Endothelial cell (in vitro differentiated cells): Measurements from ENCODE around the gene MRPL37. TPM values are rescaled to one million over a fixed set of nuclear protein-coding genes. Genes with fewer than 3 reads are reported as not detected.
A peak's percentile ranks its signal among the peaks of the same experiment; 100 is the strongest.
"Not testable (repeated sequence)": the region's sequence is repeated elsewhere in the genome, so short reads cannot be mapped to it uniquely, and the experiment has no call there.

Experiments
- DNase-seq: peaks from one replicate; pipeline ENCODE4 v3.0.0; 2021; ENCODE audit warnings: low spot score
- H3K27ac Mint-ChIP-seq: one replicate; pipeline ENCODE4 v1.8.0; 2021; ENCODE audit warnings: mixed read lengths, inconsistent platforms; ENCODE audit not compliant: unreplicated experiment
- H3K27me3 Mint-ChIP-seq: one replicate; pipeline ENCODE4 v1.8.0; 2021; ENCODE audit warnings: mild to moderate bottlenecking, moderate library complexity, mixed read lengths, inconsistent platforms; ENCODE audit not compliant: unreplicated experiment
- H3K36me3 Mint-ChIP-seq: one replicate; pipeline ENCODE4 v1.8.0; 2021; ENCODE audit warnings: mild to moderate bottlenecking, low read depth, mixed read lengths, inconsistent platforms; ENCODE audit not compliant: unreplicated experiment
- H3K4me1 Mint-ChIP-seq: one replicate; pipeline ENCODE4 v1.8.0; 2021; ENCODE audit warnings: mild to moderate bottlenecking, mixed read lengths, inconsistent platforms; ENCODE audit not compliant: unreplicated experiment
- H3K4me3 Mint-ChIP-seq: one replicate; pipeline ENCODE4 v1.8.0; 2021; ENCODE audit warnings: mild to moderate bottlenecking, mixed read lengths, inconsistent platforms; ENCODE audit not compliant: unreplicated experiment
- H3K9me3 Mint-ChIP-seq: one replicate; pipeline ENCODE4 v1.8.0; 2021; ENCODE audit warnings: mixed read lengths, inconsistent platforms; ENCODE audit not compliant: unreplicated experiment
- total RNA-seq: library from RNA; stranded (reverse); fragmentation: NEBNext Ultra II Directional; extraction: Animal tissue kit (Norgen Biotek cat#: 25700); gene quantifications from one replicate; pipeline ENCODE4 v1.2.1, GENCODE V29; 2021; ENCODE audit not compliant: unreplicated experiment
- TF ChIP-seq, protein P1 (sequence below): fragments of 200-600 bp; sonication (generic); IDR thresholded peaks from one replicate; pipeline ENCODE4 v1.5.0; 2021; ENCODE audit warnings: antibody characterized with exemption; ENCODE audit not compliant: unreplicated experiment

MRPL37 gene
- total RNA-seq, 1 donor from 2014 or later: 63.1 TPM

GRCh38 chr1:54230507-54231339 lies 30.8 kb downstream of the MRPL37 start:
- peaks cover 16% of the 10 kb centered on the region for H3K36me3 Mint-ChIP-seq
- TF ChIP-seq, protein P1, sequence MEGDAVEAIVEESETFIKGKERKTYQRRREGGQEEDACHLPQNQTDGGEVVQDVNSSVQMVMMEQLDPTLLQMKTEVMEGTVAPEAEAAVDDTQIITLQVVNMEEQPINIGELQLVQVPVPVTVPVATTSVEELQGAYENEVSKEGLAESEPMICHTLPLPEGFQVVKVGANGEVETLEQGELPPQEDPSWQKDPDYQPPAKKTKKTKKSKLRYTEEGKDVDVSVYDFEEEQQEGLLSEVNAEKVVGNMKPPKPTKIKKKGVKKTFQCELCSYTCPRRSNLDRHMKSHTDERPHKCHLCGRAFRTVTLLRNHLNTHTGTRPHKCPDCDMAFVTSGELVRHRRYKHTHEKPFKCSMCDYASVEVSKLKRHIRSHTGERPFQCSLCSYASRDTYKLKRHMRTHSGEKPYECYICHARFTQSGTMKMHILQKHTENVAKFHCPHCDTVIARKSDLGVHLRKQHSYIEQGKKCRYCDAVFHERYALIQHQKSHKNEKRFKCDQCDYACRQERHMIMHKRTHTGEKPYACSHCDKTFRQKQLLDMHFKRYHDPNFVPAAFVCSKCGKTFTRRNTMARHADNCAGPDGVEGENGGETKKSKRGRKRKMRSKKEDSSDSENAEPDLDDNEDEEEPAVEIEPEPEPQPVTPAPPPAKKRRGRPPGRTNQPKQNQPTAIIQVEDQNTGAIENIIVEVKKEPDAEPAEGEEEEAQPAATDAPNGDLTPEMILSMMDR: no peak
- H3K4me1 Mint-ChIP-seq: peaks cover 4% of the 10 kb centered on the region
- H3K27ac Mint-ChIP-seq: peak overlapping the region; percentile 19
- no peak for DNase-seq
- H3K9me3 Mint-ChIP-seq: no peaks in the 10 kb centered on the region
- peaks cover 4% of the 10 kb centered on the region for H3K27me3 Mint-ChIP-seq
- H3K4me3 Mint-ChIP-seq: no peak overlapping the region

DNA sequence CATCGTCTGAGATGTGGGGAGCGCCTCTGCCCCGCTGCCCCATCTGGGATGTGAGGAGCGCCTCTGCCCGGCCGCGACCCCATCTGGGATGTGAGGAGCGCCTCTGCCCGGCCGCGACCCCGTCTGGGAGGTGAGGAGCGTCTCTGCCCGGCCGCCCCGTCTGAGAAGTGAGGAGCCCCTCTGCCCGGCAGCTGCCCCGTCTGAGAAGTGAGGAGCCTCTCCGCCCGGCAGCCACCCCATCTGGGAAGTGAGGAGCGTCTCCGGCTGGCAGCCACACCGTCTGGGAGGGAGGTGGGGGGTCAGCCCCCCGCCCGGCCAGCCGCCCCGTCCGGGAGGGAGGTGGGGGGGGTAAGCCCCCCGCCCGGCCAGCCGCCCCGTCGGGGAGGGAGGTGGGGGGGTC lies 33.2 kb downstream of the MRPL37 start:
- H3K4me3 Mint-ChIP-seq, H3K9me3 Mint-ChIP-seq: not testable (repeated sequence)
- peaks cover 23% of the 10 kb centered on the region for H3K36me3 Mint-ChIP-seq

DNA sequence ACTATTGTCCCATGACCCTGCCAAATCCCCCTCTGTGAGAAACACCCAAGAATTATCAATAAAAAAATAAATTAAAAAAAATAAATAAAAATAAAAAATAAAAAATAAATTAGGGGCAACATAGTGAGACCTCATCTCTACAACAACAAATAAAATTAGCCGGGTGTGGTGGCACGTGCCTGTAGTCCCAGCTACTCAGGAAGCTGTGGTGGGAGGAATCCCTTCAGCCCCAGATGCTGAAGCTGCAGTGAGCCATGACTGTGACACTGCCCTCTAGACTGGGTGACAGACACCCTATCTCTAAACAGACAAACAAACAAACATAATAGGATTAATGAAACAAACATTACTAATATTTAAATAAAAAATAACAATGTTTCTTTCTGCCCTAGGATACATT lies 34.3 kb downstream of the MRPL37 start:
- H3K27me3 Mint-ChIP-seq: peaks cover 5% of the 10 kb centered on the region

More for the DNA sequence above, 33.2 kb downstream of the MRPL37 start:
- H3K4me1 Mint-ChIP-seq, DNase-seq, H3K27me3 Mint-ChIP-seq, H3K27ac Mint-ChIP-seq: not testable (repeated sequence)

GRCh38 chr1:54237586-54237985 lies 37.6 kb downstream of the MRPL37 start:
- TF ChIP-seq, protein P1: no peak
- Mint-ChIP-seq H3K36me3 (peaks cover 26% of the 10 kb centered on the region), H3K27ac (peak overlapping the region; percentile 54), H3K4me1 (peaks cover 7% of the 10 kb centered on the region), H3K9me3 (no peaks in the 10 kb centered on the region), H3K4me3 (peak overlapping the region; percentile 40), H3K27me3 (peaks cover 10% of the 10 kb centered on the region)
- no peak for DNase-seq

More for the DNA sequence above, 34.3 kb downstream of the MRPL37 start:
- TF ChIP-seq, protein P1: no peak
- Mint-ChIP-seq H3K27ac (no peak overlapping the region), H3K4me1 (peaks cover 2% of the 10 kb centered on the region), H3K36me3 (peaks cover 26% of the 10 kb centered on the region), H3K4me3 (no peak overlapping the region), H3K9me3 (no peaks in the 10 kb centered on the region)
- DNase-seq: no peak

GRCh38 chr1:54238353-54239034 lies 38.5 kb downstream of the MRPL37 start:
- Mint-ChIP-seq H3K36me3 (peaks cover 32% of the 10 kb centered on the region), H3K9me3 (no peaks in the 10 kb centered on the region), H3K27me3 (peaks cover 14% of the 10 kb centered on the region), H3K27ac (no peak overlapping the region), H3K4me1 (peaks cover 7% of the 10 kb centered on the region), H3K4me3 (peak overlapping the region; percentile 45)
- TF ChIP-seq, protein P1: no peak
- no peak for DNase-seq
